Measurements from ENCODE around the gene SRSF5.
A peak's percentile ranks its signal among the peaks of the same experiment; 100 is the strongest.

The SRSF5 gene

GRCh38 chr14:69752773-69753172 lies 14.2 kb upstream of the SRSF5 start:
- peaks cover 9% of the 10 kb centered on the region; the same call in 1 of the 2 replicates for H3K4me1 ChIP-seq (ENCODE audit: control insufficient read depth, insufficient read depth, low read length)
- no peak overlapping the region for H3K4me3 ChIP-seq (ENCODE audit: low read depth, low read length)
- no peaks in the 10 kb centered on the region for H3K9me3 ChIP-seq (ENCODE audit: control insufficient read depth, insufficient read depth, low read length)
- H3K9ac ChIP-seq (ENCODE audit: low read depth, low read length), result no peak overlapping the region
- no peak overlapping the region for H3K27ac ChIP-seq (ENCODE audit: low read depth, low read length)
- no peaks in the 10 kb centered on the region for H3K27me3 ChIP-seq (ENCODE audit: control insufficient read depth, insufficient read depth, low read length)
- no peaks in the 10 kb centered on the region for H3K36me3 ChIP-seq (ENCODE audit: control insufficient read depth, insufficient read depth, low read length)

DNA sequence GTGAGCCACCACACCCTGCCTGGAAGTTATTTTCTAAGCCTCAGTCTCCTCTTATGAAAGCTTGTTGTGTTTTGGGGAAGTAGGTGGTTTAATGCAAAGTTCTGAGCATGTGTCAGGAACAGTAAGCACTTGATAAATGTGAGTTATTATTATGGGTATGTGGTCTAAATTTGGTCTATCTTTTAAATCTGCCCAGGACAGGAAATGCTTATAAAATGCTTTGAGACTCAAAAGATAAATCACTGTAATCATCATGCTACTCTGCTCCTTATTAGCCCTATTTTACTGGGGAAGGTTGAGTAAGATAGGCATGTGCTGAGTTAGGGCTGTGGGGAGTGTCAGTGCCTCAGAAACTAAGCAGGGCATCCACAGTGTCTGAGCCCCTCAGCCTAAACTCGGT lies 13.1 kb upstream of the SRSF5 start:
- Histone ChIP-seq H3K27ac (ENCODE audit: low read depth, low read length) (no peak overlapping the region), H3K4me1 (ENCODE audit: control insufficient read depth, insufficient read depth, low read length) (peaks cover 9% of the 10 kb centered on the region; the same call in 1 of the 2 replicates), H3K36me3 (ENCODE audit: control insufficient read depth, insufficient read depth, low read length) (no peaks in the 10 kb centered on the region)

GRCh38 chr14:69754487-69754886 lies 12.5 kb upstream of the SRSF5 start:
- no peak overlapping the region for H3K4me3 ChIP-seq (ENCODE audit: low read depth, low read length)
- H3K27me3 ChIP-seq (ENCODE audit: control insufficient read depth, insufficient read depth, low read length), result no peaks in the 10 kb centered on the region
- no peaks in the 10 kb centered on the region for H3K9me3 ChIP-seq (ENCODE audit: control insufficient read depth, insufficient read depth, low read length)
- H3K27ac ChIP-seq (ENCODE audit: low read depth, low read length), result no peak overlapping the region
- peaks cover 9% of the 10 kb centered on the region; the same call in 1 of the 2 replicates for H3K4me1 ChIP-seq (ENCODE audit: control insufficient read depth, insufficient read depth, low read length)
- H3K36me3 ChIP-seq (ENCODE audit: control insufficient read depth, insufficient read depth, low read length), result no peaks in the 10 kb centered on the region
- H3K9ac ChIP-seq (ENCODE audit: low read depth, low read length), result no peak overlapping the region

More for the DNA sequence above, 13.1 kb upstream of the SRSF5 start:
- Histone ChIP-seq H3K9ac (ENCODE audit: low read depth, low read length) (no peak overlapping the region), H3K27me3 (ENCODE audit: control insufficient read depth, insufficient read depth, low read length) (no peaks in the 10 kb centered on the region), H3K9me3 (ENCODE audit: control insufficient read depth, insufficient read depth, low read length) (no peaks in the 10 kb centered on the region), H3K4me3 (ENCODE audit: low read depth, low read length) (no peak overlapping the region)

GRCh38 chr14:69755296-69755695 lies 11.6 kb upstream of the SRSF5 start:
- Histone ChIP-seq H3K27me3 (ENCODE audit: control insufficient read depth, insufficient read depth, low read length) (no peaks in the 10 kb centered on the region), H3K27ac (ENCODE audit: low read depth, low read length) (no peak overlapping the region), H3K4me1 (ENCODE audit: control insufficient read depth, insufficient read depth, low read length) (peaks cover 9% of the 10 kb centered on the region; the same call in 1 of the 2 replicates), H3K4me3 (ENCODE audit: low read depth, low read length) (no peak overlapping the region), H3K9ac (ENCODE audit: low read depth, low read length) (no peak overlapping the region), H3K36me3 (ENCODE audit: control insufficient read depth, insufficient read depth, low read length) (no peaks in the 10 kb centered on the region), H3K9me3 (ENCODE audit: control insufficient read depth, insufficient read depth, low read length) (no peaks in the 10 kb centered on the region)

- H3K9me3 ChIP-seq (ENCODE audit: control insufficient read depth, insufficient read depth, low read length), result no peaks in the 10 kb centered on the region
- H3K4me1 ChIP-seq (ENCODE audit: control insufficient read depth, insufficient read depth, low read length), result peaks cover 9% of the 10 kb centered on the region; the same call in 1 of the 2 replicates
- H3K27me3 ChIP-seq (ENCODE audit: control insufficient read depth, insufficient read depth, low read length), result no peaks in the 10 kb centered on the region
- no peak overlapping the region for H3K4me3 ChIP-seq (ENCODE audit: low read depth, low read length)
- no peaks in the 10 kb centered on the region for H3K36me3 ChIP-seq (ENCODE audit: control insufficient read depth, insufficient read depth, low read length)
- no peak overlapping the region for H3K27ac ChIP-seq (ENCODE audit: low read depth, low read length)
- no peak overlapping the region for H3K9ac ChIP-seq (ENCODE audit: low read depth, low read length)
Measured at GRCh38 chr14:69755784-69756183, 11.2 kb upstream of the SRSF5 start.

DNA sequence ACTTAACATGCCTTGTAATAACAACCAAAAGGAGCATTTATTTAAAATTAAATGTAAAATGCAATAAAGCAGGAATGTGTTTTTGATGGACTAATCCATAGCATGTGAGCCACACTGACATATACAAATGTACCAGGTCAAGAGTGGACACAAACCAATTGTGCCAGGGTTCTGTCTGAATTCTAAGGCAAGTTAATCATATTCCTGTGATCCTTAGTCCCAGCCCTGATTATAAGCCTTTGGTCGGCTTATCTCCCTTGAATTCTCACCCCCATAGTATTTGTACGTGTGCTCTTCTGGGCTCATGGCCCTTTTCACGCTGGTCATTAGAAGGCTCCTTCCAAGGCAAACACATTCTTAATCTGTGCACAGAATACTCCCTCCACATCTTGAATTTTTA lies 10.6 kb upstream of the SRSF5 start:
- Histone ChIP-seq H3K27ac (ENCODE audit: low read depth, low read length) (no peak overlapping the region), H3K9ac (ENCODE audit: low read depth, low read length) (no peak overlapping the region), H3K36me3 (ENCODE audit: control insufficient read depth, insufficient read depth, low read length) (no peaks in the 10 kb centered on the region), H3K4me3 (ENCODE audit: low read depth, low read length) (no peak overlapping the region), H3K27me3 (ENCODE audit: control insufficient read depth, insufficient read depth, low read length) (no peaks in the 10 kb centered on the region), H3K4me1 (ENCODE audit: control insufficient read depth, insufficient read depth, low read length) (peaks cover 9% of the 10 kb centered on the region; the same call in 1 of the 2 replicates), H3K9me3 (ENCODE audit: control insufficient read depth, insufficient read depth, low read length) (no peaks in the 10 kb centered on the region)

DNA sequence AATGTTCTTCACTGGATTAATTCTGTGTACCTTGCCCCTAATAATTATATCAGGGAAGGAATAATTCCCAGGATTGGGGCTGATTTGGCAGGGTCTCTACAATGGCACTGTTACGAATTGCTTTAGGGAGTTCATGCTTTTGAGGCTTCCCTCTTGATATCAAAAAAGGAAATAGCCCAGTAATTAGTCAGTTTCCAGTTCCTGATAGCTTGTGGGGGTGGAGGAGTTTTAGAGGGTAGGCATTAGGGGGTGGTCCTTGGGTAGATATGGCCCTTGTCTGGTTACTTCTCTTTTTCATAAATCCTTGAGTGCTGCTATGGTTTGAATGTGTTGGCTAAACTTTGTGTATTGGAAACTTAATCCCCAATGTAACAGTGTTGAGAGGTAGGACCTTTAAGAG lies 6.1 kb upstream of the SRSF5 start:
- Histone ChIP-seq H3K9me3 (ENCODE audit: control insufficient read depth, insufficient read depth, low read length) (no peaks in the 10 kb centered on the region), H3K36me3 (ENCODE audit: control insufficient read depth, insufficient read depth, low read length) (no peaks in the 10 kb centered on the region), H3K4me1 (ENCODE audit: control insufficient read depth, insufficient read depth, low read length) (no peaks in the 10 kb centered on the region), H3K27ac (ENCODE audit: low read depth, low read length) (no peak overlapping the region), H3K4me3 (ENCODE audit: low read depth, low read length) (no peak overlapping the region), H3K27me3 (ENCODE audit: control insufficient read depth, insufficient read depth, low read length) (no peaks in the 10 kb centered on the region), H3K9ac (ENCODE audit: low read depth, low read length) (no peak overlapping the region)

DNA sequence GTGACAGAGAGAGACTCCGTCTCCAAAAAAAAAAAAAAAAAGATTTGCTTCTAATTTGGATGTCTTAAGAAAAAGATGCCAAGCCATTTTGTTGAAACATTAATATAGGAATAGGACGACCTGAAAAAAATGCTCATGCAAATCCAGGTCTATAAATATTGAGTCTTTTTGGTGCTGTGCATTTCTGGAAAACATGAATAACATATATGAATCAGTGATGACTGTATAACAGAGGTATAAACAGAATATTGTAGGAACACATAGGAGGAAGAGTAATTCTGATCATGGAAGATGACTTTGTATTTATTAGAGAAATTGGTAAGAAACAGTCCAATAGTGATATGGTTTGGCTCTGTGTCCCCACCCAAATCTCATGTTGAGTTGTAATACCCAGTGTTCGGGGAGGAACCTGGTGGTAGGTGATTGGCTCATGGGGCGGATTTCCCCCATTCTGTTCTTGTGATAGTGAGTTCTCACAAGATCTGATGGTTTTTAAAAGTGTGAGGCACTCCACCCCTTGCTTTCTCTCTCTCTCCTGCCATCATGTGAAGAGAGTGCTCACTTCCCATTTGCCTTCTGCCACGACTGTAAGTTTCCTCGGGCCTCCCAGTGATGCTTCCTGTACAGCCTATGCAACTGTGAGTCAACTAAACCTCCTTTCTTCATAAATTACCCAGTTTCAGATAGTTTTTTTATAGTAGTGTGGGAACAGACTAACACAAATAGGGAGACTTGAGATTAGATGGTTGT lies 3.0 kb upstream of the SRSF5 start:
- Histone ChIP-seq H3K27ac (ENCODE audit: low read depth, low read length) (no peak overlapping the region), H3K4me1 (ENCODE audit: control insufficient read depth, insufficient read depth, low read length) (0 out of 2 replicates have a peak, but pooled peaks cover 11% of the 10 kb centered on the region), H3K9ac (ENCODE audit: low read depth, low read length) (no peak overlapping the region), H3K27me3 (ENCODE audit: control insufficient read depth, insufficient read depth, low read length) (no peaks in the 10 kb centered on the region), H3K36me3 (ENCODE audit: control insufficient read depth, insufficient read depth, low read length) (peaks cover 12% of the 10 kb centered on the region), H3K9me3 (ENCODE audit: control insufficient read depth, insufficient read depth, low read length) (no peaks in the 10 kb centered on the region), H3K4me3 (ENCODE audit: low read depth, low read length) (no peak overlapping the region)

DNA sequence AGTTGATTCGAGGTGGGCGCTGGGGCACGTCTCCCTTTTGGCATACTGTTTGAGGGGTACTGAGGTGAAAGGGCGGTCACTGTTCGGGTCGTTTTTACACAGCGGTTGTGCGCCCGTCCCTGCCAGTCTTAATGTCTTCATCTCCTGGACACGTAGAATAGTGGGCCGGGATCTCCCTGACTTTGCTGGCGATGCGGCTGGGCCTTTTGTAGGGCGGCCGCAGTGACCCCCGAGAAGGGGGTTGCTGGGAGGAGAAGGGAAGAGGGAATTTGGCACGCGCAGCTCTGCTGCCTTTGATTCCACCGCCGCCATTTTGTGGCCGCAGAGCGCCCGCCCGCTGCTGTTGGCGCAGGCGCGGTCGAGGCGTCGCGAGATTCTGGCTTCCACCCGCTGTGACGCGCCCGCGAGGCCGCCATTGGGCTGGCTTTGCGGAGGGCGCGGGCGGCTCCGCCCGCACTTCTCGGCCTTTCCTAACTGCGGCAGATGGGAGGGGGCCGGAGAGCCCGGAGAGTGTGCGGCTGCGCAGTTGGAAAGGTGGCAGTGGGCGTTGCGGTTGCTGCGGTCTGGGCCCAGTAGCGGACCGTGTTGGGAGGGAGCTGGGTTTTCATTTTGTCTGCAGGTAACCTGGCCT lies 542 bp downstream of the SRSF5 start:
- Histone ChIP-seq H3K4me3 (ENCODE audit: low read depth, low read length) (peak overlapping the region; percentile 96), H3K9me3 (ENCODE audit: control insufficient read depth, insufficient read depth, low read length) (no peaks in the 10 kb centered on the region), H3K27me3 (ENCODE audit: control insufficient read depth, insufficient read depth, low read length) (no peaks in the 10 kb centered on the region), H3K36me3 (ENCODE audit: control insufficient read depth, insufficient read depth, low read length) (peaks cover 47% of the 10 kb centered on the region), H3K9ac (ENCODE audit: low read depth, low read length) (peak overlapping the region; percentile 99), H3K27ac (ENCODE audit: low read depth, low read length) (peak overlapping the region; percentile 98), H3K4me1 (ENCODE audit: control insufficient read depth, insufficient read depth, low read length) (0 out of 2 replicates have a peak, but pooled peaks cover 11% of the 10 kb centered on the region)

- Histone ChIP-seq H3K27ac (ENCODE audit: low read depth, low read length) (no peak overlapping the region), H3K4me1 (ENCODE audit: control insufficient read depth, insufficient read depth, low read length) (0 out of 2 replicates have a peak, but pooled peaks cover 11% of the 10 kb centered on the region), H3K4me3 (ENCODE audit: low read depth, low read length) (peak overlapping the region; percentile 96), H3K9me3 (ENCODE audit: control insufficient read depth, insufficient read depth, low read length) (no peaks in the 10 kb centered on the region), H3K36me3 (ENCODE audit: control insufficient read depth, insufficient read depth, low read length) (peaks cover 61% of the 10 kb centered on the region), H3K27me3 (ENCODE audit: control insufficient read depth, insufficient read depth, low read length) (no peaks in the 10 kb centered on the region), H3K9ac (ENCODE audit: low read depth, low read length) (no peak overlapping the region)
Measured at GRCh38 chr14:69768873-69769272, 1.9 kb downstream of the SRSF5 start.

GRCh38 chr14:69769623-69770022 lies 2.7 kb downstream of the SRSF5 start:
- Histone ChIP-seq H3K27me3 (ENCODE audit: control insufficient read depth, insufficient read depth, low read length) (no peaks in the 10 kb centered on the region), H3K9me3 (ENCODE audit: control insufficient read depth, insufficient read depth, low read length) (no peaks in the 10 kb centered on the region), H3K4me3 (ENCODE audit: low read depth, low read length) (no peak overlapping the region), H3K27ac (ENCODE audit: low read depth, low read length) (no peak overlapping the region), H3K9ac (ENCODE audit: low read depth, low read length) (no peak overlapping the region), H3K36me3 (ENCODE audit: control insufficient read depth, insufficient read depth, low read length) (peaks cover 68% of the 10 kb centered on the region), H3K4me1 (ENCODE audit: control insufficient read depth, insufficient read depth, low read length) (0 out of 2 replicates have a peak, but pooled peaks cover 11% of the 10 kb centered on the region)
